Stomach (tissue), 4 donors: ENCODE data around the gene RABGAP1L.

Source experiments
- POLR2A ChIP-seq, 4 donors: fragments of 450-650 bp; IDR thresholded peaks; one replicate each; pipeline ENCODE4 v1.6.1; 2016; ENCODE audit warnings: antibody characterized with exemption in 4 of 4, control low read depth in 2 of 4, mild to moderate bottlenecking in 1 of 4, moderate library complexity in 1 of 4
- TF ChIP-seq, protein P1 (sequence below), 7 experiments: fragments of 450-650 bp in 4 of 7; fragments of 200-600 bp in 3 of 7; sonication (generic) in 3 of 7; IDR thresholded peaks; one replicate each; pipeline ENCODE4 v1.5.1; 2016 to 2019; ENCODE audit warnings: antibody characterized with exemption in 7 of 7, control low read depth in 2 of 7, mild to moderate bottlenecking in 1 of 7

DNA sequence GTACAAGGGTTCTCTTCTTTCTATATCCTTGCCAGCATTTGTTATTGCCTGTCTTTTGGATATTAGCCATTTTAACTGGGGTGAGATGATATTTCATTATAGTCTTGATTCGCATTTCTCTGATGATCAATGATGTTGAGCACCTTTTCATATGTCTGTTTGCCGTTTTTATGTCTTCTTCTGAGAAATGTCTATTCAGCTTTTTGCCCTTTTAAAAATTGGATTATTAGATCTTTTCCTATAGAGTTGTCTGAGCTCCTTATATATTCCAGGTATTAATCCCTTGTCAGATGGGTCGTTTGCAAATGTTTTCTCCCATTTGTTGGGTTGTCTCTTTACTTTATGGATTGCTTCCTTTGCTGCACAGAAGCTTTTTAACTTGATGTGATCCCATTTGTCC is 883.3 kb downstream of the RABGAP1L start:
- TF ChIP-seq, protein P1, sequence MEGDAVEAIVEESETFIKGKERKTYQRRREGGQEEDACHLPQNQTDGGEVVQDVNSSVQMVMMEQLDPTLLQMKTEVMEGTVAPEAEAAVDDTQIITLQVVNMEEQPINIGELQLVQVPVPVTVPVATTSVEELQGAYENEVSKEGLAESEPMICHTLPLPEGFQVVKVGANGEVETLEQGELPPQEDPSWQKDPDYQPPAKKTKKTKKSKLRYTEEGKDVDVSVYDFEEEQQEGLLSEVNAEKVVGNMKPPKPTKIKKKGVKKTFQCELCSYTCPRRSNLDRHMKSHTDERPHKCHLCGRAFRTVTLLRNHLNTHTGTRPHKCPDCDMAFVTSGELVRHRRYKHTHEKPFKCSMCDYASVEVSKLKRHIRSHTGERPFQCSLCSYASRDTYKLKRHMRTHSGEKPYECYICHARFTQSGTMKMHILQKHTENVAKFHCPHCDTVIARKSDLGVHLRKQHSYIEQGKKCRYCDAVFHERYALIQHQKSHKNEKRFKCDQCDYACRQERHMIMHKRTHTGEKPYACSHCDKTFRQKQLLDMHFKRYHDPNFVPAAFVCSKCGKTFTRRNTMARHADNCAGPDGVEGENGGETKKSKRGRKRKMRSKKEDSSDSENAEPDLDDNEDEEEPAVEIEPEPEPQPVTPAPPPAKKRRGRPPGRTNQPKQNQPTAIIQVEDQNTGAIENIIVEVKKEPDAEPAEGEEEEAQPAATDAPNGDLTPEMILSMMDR (IDR thresholded peaks at IDR 0.05), result no peak
- TF ChIP-seq POLR2A (IDR thresholded peaks at IDR 0.05), result no peak
